ENCODE data around the gene KIF26B. TPM values are rescaled to one million over a fixed set of nuclear protein-coding genes. Genes with fewer than 3 reads are reported as not detected.
A peak's percentile ranks its signal among the peaks of the same experiment; 100 is the strongest.

KIF26B gene
- polyA plus RNA-seq, 2 of the 4 experiments (the other 2 are of a cell fraction) = 0.01 to 0.04 TPM

GRCh38 chr1:245118806-245119205, 36.0 kb upstream of the KIF26B start:
- ChIA-PET POLR2A (no interaction called here), CTCF (no interaction called here)
- FAIRE-seq = no peak

GRCh38 chr1:245121523-245121922, 33.3 kb upstream of the KIF26B start:
- no peaks in the 10 kb centered on the region for H3K9me3 ChIP-seq
- peak in 1 of 2 experiments; percentile 13 for DNase-seq (ENCODE audit: low read depth in 1 of 2, low spot score in 1 of 2)

More at GRCh38 chr1:245118806-245119205, 36.0 kb upstream of the KIF26B start:
- H3K4me2 ChIP-seq = no peak overlapping the region
- ATAC-seq (no peak), DNase-seq (ENCODE audit: low read depth in 1 of 2, low spot score in 1 of 2) (no peak)
- no peak overlapping the region for H3K27ac ChIP-seq
- H3K4me1 ChIP-seq = no peaks in the 10 kb centered on the region
- 92% methylated on average over 2 of the region's 2 CpGs for WGBS (ENCODE audit: missing lambda C conversion rate)
- TF ChIP-seq CHD4 (IDR thresholded peaks at IDR 0.05; ENCODE audit: borderline replicate concordance) (no peak), CTCF (IDR thresholded peaks at IDR 0.05) (no peak), MAFK (IDR thresholded peaks at IDR 0.05; ENCODE audit: partially characterized antibody) (no peak), HOXA7 (CRISPR knock-in tag; IDR thresholded peaks at IDR 0.05) (no peak)
- H3K9me3 ChIP-seq = no peaks in the 10 kb centered on the region
- H3K4me3 ChIP-seq = no peak overlapping the region

GRCh38 chr1:245124241-245124640, 30.5 kb upstream of the KIF26B start:
- WGBS (ENCODE audit: missing lambda C conversion rate) = 57% methylated on average over 6 of the region's 6 CpGs
- FAIRE-seq = no peak
- Histone ChIP-seq H3K4me2 (no peak overlapping the region), H3K27ac (no peak overlapping the region), H3K4me3 (no peak overlapping the region), H3K9me3 (no peaks in the 10 kb centered on the region), H3K4me1 (no peaks in the 10 kb centered on the region)
- ChIA-PET POLR2A (no interaction called here), CTCF (no interaction called here)
- ATAC-seq = no peak
- DNase-seq (ENCODE audit: low read depth in 1 of 2, low spot score in 1 of 2) = no peak
- no peak for TF ChIP-seq CEBPB (IDR thresholded peaks at IDR 0.05)
- no peak for TF ChIP-seq PBX3 (IDR thresholded peaks at IDR 0.05)
- TF ChIP-seq HES2 (IDR thresholded peaks at IDR 0.05) = no peak
- TF ChIP-seq KDM1A (IDR thresholded peaks at IDR 0.05; ENCODE audit: low read depth) = no peak
- TF ChIP-seq RCOR1 (IDR thresholded peaks at IDR 0.05; ENCODE audit: low read depth, low read length) = no peak
- no peak for TF ChIP-seq RARB (CRISPR knock-in tag; IDR thresholded peaks at IDR 0.05)
- TF ChIP-seq JUNB (IDR thresholded peaks at IDR 0.05) = no peak
- no peak for TF ChIP-seq PHF8 (IDR thresholded peaks at IDR 0.05; ENCODE audit: borderline replicate concordance, low read depth)
- TF ChIP-seq HOXB5 (CRISPR knock-in tag; IDR thresholded peaks at IDR 0.05) = no peak
- TF ChIP-seq RNF2 (IDR thresholded peaks at IDR 0.05; ENCODE audit: borderline replicate concordance, low read depth) = no peak
- TF ChIP-seq TP53 (CRISPR knock-in tag; IDR thresholded peaks at IDR 0.05) = no peak
- TF ChIP-seq NPAS2 (CRISPR knock-in tag; IDR thresholded peaks at IDR 0.05; ENCODE audit: borderline replicate concordance) = no peak
- no peak for TF ChIP-seq JUN (IDR thresholded peaks at IDR 0.05)
- TF ChIP-seq MYC (IDR thresholded peaks at IDR 0.05; ENCODE audit: borderline replicate concordance, low read length) = no peak
- TF ChIP-seq TFCP2L1 (CRISPR knock-in tag; IDR thresholded peaks at IDR 0.05) = no peak

More at GRCh38 chr1:245121523-245121922, 33.3 kb upstream of the KIF26B start:
- TF ChIP-seq HOXA7 (CRISPR knock-in tag; IDR thresholded peaks at IDR 0.05) = no peak
- H3K4me2 ChIP-seq = no peak overlapping the region
- FAIRE-seq (no peak), ATAC-seq (peak; percentile 34 to 57; a peak in 2 of 6 replicates)
- H3K4me3 ChIP-seq = no peak overlapping the region
- POLR2A ChIA-PET = no interaction called here
- no peak overlapping the region for H3K27ac ChIP-seq
- no peaks in the 10 kb centered on the region for H3K4me1 ChIP-seq
- CTCF ChIA-PET = interaction anchor here (1.5 kb wide), 1 partner anchor 31 kb away, joined by 3 read pairs; no protein-coding TSS in a partner anchor
- WGBS (ENCODE audit: missing lambda C conversion rate) = 82% methylated on average over 7 of the region's 7 CpGs

Data from A549 (cell line).